T-helper 17 cell (primary cell): ENCODE results near the gene TRIM43. TPM values are rescaled to one million over a fixed set of nuclear protein-coding genes. Genes with fewer than 3 reads are reported as not detected.
"Not testable (repeated sequence)": the region's sequence is repeated elsewhere in the genome, so short reads cannot be mapped to it uniquely, and the experiment has no call there.

Experiments
- ATAC-seq: fragments of 150-1000 bp; cut with Tn5 transposase; 2 replicates; pipeline ENCODE4 v1.10.0; 2021; ENCODE audit warnings: mild to moderate bottlenecking, moderate library complexity
- DNase-seq, 3 donors: peaks; one replicate each; pipeline versions ENCODE4 v3.0.0 to v3.0.0-alpha.2; 2020 to 2021
- H3K9me3 ChIP-seq: one replicate; pipeline ENCODE4 v1.7.0; 2013; ENCODE audit warnings: low read length, mild to moderate bottlenecking; ENCODE audit not compliant: control insufficient read depth, poor library complexity, severe bottlenecking
- H3K27ac Mint-ChIP-seq: one replicate; pipeline ENCODE4 v1.8.0; 2022; ENCODE audit warnings: mild to moderate bottlenecking, moderate library complexity, mixed read lengths
- H3K27me3 Mint-ChIP-seq: one replicate; pipeline ENCODE4 v1.8.0; 2022; ENCODE audit warnings: mixed read lengths
- H3K36me3 Mint-ChIP-seq: one replicate; pipeline ENCODE4 v1.8.0; 2022; ENCODE audit warnings: low read depth, mixed read lengths
- H3K4me1 Mint-ChIP-seq: one replicate; pipeline ENCODE4 v1.8.0; 2022; ENCODE audit warnings: mild to moderate bottlenecking, mixed read lengths
- H3K4me3 Mint-ChIP-seq: one replicate; pipeline ENCODE4 v1.8.0; 2022; ENCODE audit warnings: mild to moderate bottlenecking, moderate library complexity, mixed read lengths
- total RNA-seq, 4 donors: library from RNA in 2 of 4; stranded (reverse) in 2 of 4; gene quantifications; one replicate each; pipeline ENCODE4 v1.2.3 and lab custom pipeline; 2022 to 2026

TRIM43 gene
- total RNA-seq, 2 donors from 2014 or later: not detected

GRCh38 chr2:95646274-95646994 lies 54.6 kb downstream of the TRIM43 start:
- not testable (repeated sequence) for H3K27me3 Mint-ChIP-seq, H3K4me1 Mint-ChIP-seq, H3K4me3 Mint-ChIP-seq, H3K27ac Mint-ChIP-seq, H3K9me3 ChIP-seq, DNase-seq, ATAC-seq, H3K36me3 Mint-ChIP-seq

GRCh38 chr2:95648894-95649544 lies 57.2 kb downstream of the TRIM43 start:
- not testable (repeated sequence) for H3K4me3 Mint-ChIP-seq, H3K9me3 ChIP-seq, H3K36me3 Mint-ChIP-seq, ATAC-seq, DNase-seq, H3K4me1 Mint-ChIP-seq, H3K27ac Mint-ChIP-seq, H3K27me3 Mint-ChIP-seq

Other genes starting within 250 kb of the TRIM43 start
- gene FAHD2A, start 189.3 kb upstream of the TRIM43 start, total RNA-seq: 10 to 100 TPM; 19.1 to 19.8 TPM
- not detected for gene TRIM43B, start 107.2 kb upstream of the TRIM43 start, total RNA-seq